IPS-18c (cell line): ENCODE measurements around the gene ADGRD2.

ENCODE experiments used
- H3K4me3 ChIP-seq: 2 replicates; pipeline ENCODE4 v1.7.0; 2013; ENCODE audit warnings: low read depth, mild to moderate bottlenecking, low read length, moderate library complexity; ENCODE audit not compliant: insufficient read depth
- H3K9me3 ChIP-seq: one replicate; pipeline ENCODE4 v1.6.1; 2013; ENCODE audit warnings: mild to moderate bottlenecking, low read length, moderate library complexity; ENCODE audit not compliant: control insufficient read depth, insufficient read depth

ADGRD2 gene

GRCh38 chr9:124498499-124499146 lies 48.4 kb downstream of the ADGRD2 start:
- Histone ChIP-seq H3K9me3 (peaks cover 5% of the 10 kb centered on the region), H3K4me3 (no peak overlapping the region)

- H3K9me3 ChIP-seq: peaks cover 6% of the 10 kb centered on the region
- H3K4me3 ChIP-seq: no peak overlapping the region
Measured at GRCh38 chr9:124499216-124499615, 49.0 kb downstream of the ADGRD2 start.

- no peak overlapping the region for H3K4me3 ChIP-seq
Measured at GRCh38 chr9:124500028-124500795, 50.0 kb downstream of the ADGRD2 start.

GRCh38 chr9:124500796-124501611 lies 50.8 kb downstream of the ADGRD2 start:
- H3K4me3 ChIP-seq: no peak overlapping the region
- H3K9me3 ChIP-seq: peaks cover 9% of the 10 kb centered on the region

More at GRCh38 chr9:124500028-124500795, 50.0 kb downstream of the ADGRD2 start:
- peaks cover 8% of the 10 kb centered on the region for H3K9me3 ChIP-seq

GRCh38 chr9:124501771-124502320 lies 51.6 kb downstream of the ADGRD2 start:
- no peak overlapping the region for H3K4me3 ChIP-seq
- H3K9me3 ChIP-seq: peaks cover 9% of the 10 kb centered on the region

GRCh38 chr9:124502711-124503702 lies 52.8 kb downstream of the ADGRD2 start:
- peak overlapping the region; percentile 36; the same call in 1 of the 2 replicates for H3K4me3 ChIP-seq
- peaks cover 9% of the 10 kb centered on the region for H3K9me3 ChIP-seq

GRCh38 chr9:124503713-124504529 lies 53.7 kb downstream of the ADGRD2 start:
- Histone ChIP-seq H3K4me3 (peak overlapping the region; percentile 36), H3K9me3 (peaks cover 9% of the 10 kb centered on the region)

- Histone ChIP-seq H3K4me3 (peak overlapping the region; percentile 40), H3K9me3 (peaks cover 7% of the 10 kb centered on the region)
Measured at GRCh38 chr9:124504530-124505005, 54.3 kb downstream of the ADGRD2 start.

GRCh38 chr9:124505006-124505900 lies 55.0 kb downstream of the ADGRD2 start:
- Histone ChIP-seq H3K9me3 (peaks cover 7% of the 10 kb centered on the region), H3K4me3 (peak overlapping the region; percentile 40)

GRCh38 chr9:124505901-124506346 lies 55.7 kb downstream of the ADGRD2 start:
- Histone ChIP-seq H3K4me3 (no peak overlapping the region), H3K9me3 (peaks cover 7% of the 10 kb centered on the region)

GRCh38 chr9:124506433-124506832 lies 56.2 kb downstream of the ADGRD2 start:
- no peak overlapping the region for H3K4me3 ChIP-seq
- H3K9me3 ChIP-seq: peaks cover 7% of the 10 kb centered on the region

- no peak within 1 kb of the TSS for H3K4me3 ChIP-seq
Measured at GRCh38 chr9:124506931-124507879, 57.0 kb downstream of the ADGRD2 start, which contains the start of gene NR5A1. Gene NR5A1 (minus strand): TSS chr9:124507399. CDS start chr9:124503395, 4,004 bp downstream.

GRCh38 chr9:124507880-124508423 lies 57.7 kb downstream of the ADGRD2 start:
- Histone ChIP-seq H3K4me3 (no peak overlapping the region), H3K9me3 (peaks cover 7% of the 10 kb centered on the region)

More at GRCh38 chr9:124506931-124507879, 57.0 kb downstream of the ADGRD2 start, which contains the start of gene NR5A1:
- peaks cover 7% of the 10 kb centered on the region for H3K9me3 ChIP-seq
